Neural crest cell (in vitro differentiated cells): ENCODE data around the gene NUDT14. TPM values are rescaled to one million over a fixed set of nuclear protein-coding genes. Genes with fewer than 3 reads are reported as not detected.

Experiments
- DNase-seq: peaks from one replicate; pipeline ENCODE4 v3.0.0; 2021; ENCODE audit warnings: low read depth, mixed read lengths, low spot score
- H3K27ac Mint-ChIP-seq: one replicate; pipeline ENCODE4 v1.8.0; 2021; ENCODE audit warnings: mild to moderate bottlenecking, mixed read lengths; ENCODE audit not compliant: unreplicated experiment
- H3K27me3 Mint-ChIP-seq: 2 replicates; pipeline ENCODE4 v1.8.0; 2021; ENCODE audit warnings: low read depth, mild to moderate bottlenecking, mixed read lengths
- H3K36me3 Mint-ChIP-seq: 2 replicates; pipeline ENCODE4 v1.8.0; 2021; ENCODE audit warnings: low read depth, mild to moderate bottlenecking, mixed read lengths
- H3K4me1 Mint-ChIP-seq: 2 replicates; pipeline ENCODE4 v1.8.0; 2021; ENCODE audit warnings: mixed read lengths
- H3K4me3 Mint-ChIP-seq: one replicate; pipeline ENCODE4 v1.8.0; 2021; ENCODE audit warnings: mild to moderate bottlenecking, mixed read lengths
- H3K9me3 Mint-ChIP-seq: 2 replicates; pipeline ENCODE4 v1.8.0; 2021; ENCODE audit warnings: mixed read lengths
- total RNA-seq: library from RNA; stranded (reverse); gene quantifications from 2 replicates; pipeline ENCODE4 v1.2.1, GENCODE V29; 2021
- TF ChIP-seq, protein P1 (sequence below): fragments of 200-600 bp; sonication (generic); conservative IDR thresholded peaks from 2 replicates; pipeline ENCODE4 v1.5.0; 2021; ENCODE audit warnings: antibody characterized with exemption, mild to moderate bottlenecking

NUDT14 gene
- total RNA-seq, 1 donor from 2014 or later, result 25.6 TPM

DNA sequence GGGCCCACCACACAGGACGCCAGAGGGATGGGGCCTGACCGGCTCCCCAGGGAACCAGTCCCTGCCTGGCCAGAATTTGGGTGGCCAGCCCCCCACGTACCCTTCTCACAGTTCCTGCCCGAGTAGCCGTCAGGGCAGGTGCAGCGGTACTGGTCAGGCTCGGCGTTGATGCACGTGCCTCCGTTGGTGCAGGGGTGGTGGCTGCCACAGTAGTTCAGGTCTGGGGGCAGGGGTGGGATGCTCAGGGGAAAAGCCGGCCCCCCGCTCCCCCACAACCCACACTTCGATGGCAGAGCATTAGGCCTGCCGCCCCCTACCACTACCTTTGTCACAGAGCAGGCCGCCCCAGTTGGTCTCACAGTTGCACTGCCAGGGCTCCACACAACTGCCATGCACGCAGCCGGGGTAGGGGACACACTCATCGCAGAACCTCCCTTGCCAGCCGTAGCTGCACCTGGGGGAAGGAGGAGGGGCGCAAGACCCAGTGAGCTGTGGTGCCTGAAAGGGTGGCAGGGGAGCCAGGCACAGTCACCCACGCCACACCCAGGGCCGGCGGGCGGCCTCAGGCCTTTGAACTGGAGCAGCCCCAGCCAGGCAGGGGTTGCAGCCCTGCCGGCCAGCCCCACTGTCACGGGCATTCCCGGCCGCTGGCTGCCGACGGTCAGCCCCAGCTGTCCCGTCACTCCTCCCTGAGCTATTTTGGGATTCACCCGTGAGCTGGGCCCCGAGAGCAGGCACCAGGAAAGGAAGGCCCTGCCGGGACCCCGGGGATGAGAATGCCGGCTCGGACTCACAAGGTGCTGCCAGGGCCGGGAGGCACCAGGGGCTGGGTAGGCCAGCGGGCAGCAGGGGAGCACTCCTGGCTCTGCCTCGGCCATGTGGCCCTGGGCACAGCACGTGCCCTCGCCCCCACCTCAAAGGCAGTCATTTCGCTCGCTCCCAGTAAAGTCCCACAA lies 29.0 kb downstream of the NUDT14 start:
- Mint-ChIP-seq H3K36me3 (no peaks in the 10 kb centered on the region), H3K4me3 (no peak overlapping the region), H3K27ac (no peak overlapping the region), H3K9me3 (no peaks in the 10 kb centered on the region), H3K4me1 (no peaks in the 10 kb centered on the region), H3K27me3 (no peaks in the 10 kb centered on the region)
- TF ChIP-seq, protein P1, sequence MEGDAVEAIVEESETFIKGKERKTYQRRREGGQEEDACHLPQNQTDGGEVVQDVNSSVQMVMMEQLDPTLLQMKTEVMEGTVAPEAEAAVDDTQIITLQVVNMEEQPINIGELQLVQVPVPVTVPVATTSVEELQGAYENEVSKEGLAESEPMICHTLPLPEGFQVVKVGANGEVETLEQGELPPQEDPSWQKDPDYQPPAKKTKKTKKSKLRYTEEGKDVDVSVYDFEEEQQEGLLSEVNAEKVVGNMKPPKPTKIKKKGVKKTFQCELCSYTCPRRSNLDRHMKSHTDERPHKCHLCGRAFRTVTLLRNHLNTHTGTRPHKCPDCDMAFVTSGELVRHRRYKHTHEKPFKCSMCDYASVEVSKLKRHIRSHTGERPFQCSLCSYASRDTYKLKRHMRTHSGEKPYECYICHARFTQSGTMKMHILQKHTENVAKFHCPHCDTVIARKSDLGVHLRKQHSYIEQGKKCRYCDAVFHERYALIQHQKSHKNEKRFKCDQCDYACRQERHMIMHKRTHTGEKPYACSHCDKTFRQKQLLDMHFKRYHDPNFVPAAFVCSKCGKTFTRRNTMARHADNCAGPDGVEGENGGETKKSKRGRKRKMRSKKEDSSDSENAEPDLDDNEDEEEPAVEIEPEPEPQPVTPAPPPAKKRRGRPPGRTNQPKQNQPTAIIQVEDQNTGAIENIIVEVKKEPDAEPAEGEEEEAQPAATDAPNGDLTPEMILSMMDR, result no peak
- DNase-seq, result no peak

DNA sequence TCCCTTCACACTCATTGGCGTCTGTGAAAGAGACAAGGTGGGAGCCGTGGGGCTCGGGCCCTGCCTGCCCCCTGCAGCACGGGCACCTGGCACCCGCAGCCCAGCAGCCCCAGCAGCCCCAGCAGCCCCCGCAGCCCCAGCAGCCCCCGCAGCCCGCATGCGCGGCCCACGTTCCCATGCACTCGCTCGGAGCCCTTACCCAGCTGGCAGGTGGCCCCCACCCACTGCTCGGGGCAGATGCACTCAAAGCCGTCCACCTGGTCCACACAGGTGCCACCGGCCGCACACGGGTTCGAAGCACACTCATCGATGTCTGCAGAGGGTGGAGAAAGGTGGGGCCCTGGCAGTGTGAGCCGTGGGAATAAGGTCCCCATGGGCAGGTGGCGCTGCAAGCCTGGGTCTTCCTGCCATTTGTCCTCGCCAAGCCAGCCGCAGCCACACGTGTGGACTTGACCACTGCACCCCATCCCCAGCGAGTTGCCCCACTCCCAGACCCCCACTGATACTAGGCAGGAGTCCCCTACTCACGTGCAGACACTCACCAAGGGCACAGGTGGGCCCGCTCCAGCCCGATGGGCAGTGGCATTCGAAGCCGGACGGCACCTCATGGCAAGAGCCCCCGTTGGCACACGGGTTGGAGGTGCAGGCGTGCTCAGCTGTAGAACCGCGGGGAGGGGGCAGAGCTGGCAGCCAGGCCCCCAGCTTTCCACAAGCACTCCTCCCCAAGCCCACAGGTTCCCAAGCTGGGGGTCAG lies 29.9 kb downstream of the NUDT14 start:
- no peak for DNase-seq
- H3K36me3 Mint-ChIP-seq, result no peaks in the 10 kb centered on the region
- H3K27me3 Mint-ChIP-seq, result no peaks in the 10 kb centered on the region
- H3K27ac Mint-ChIP-seq, result no peak overlapping the region
- no peak overlapping the region for H3K4me3 Mint-ChIP-seq
- no peaks in the 10 kb centered on the region for H3K4me1 Mint-ChIP-seq
- H3K9me3 Mint-ChIP-seq, result no peaks in the 10 kb centered on the region
- TF ChIP-seq, protein P1, result no peak

DNA sequence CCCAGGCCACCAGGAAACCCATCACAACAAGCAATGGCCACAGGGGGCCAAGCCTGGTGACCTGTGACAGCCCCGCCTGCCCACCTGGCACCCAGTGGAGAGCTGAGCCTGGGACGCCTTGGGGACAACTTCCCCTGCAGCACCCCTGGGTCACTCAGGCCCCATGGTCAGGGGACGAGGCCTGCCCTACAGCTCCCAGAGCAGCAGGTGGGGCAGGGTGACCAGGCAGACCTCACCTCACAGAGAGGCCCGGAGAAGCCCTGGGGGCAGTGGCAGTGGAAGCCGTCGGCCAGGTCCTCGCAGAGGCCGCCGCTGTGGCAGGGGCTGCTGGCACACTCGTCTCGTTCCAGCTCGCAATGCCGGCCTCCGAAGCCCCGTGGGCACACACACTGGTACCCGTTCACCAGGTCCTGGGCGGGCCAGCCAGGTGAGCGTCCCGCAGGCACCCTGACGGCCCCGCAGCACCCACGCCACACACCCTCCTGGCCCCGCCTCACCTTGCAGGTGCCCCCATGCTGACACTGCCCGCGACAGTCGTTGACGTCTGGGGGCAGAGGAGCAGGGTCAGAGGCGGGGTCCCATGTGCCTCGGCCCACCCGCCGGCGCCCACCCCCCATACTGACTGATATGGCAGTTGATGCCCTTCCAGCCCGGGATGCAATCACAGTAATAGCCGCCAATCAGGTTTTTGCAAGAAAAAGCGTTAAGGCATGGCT lies 30.6 kb downstream of the NUDT14 start:
- no peak for DNase-seq
- H3K4me3 Mint-ChIP-seq, result no peak overlapping the region
- H3K4me1 Mint-ChIP-seq, result no peaks in the 10 kb centered on the region
- no peak overlapping the region for H3K27ac Mint-ChIP-seq
- H3K27me3 Mint-ChIP-seq, result no peaks in the 10 kb centered on the region
- no peaks in the 10 kb centered on the region for H3K36me3 Mint-ChIP-seq
- H3K9me3 Mint-ChIP-seq, result no peaks in the 10 kb centered on the region
- TF ChIP-seq, protein P1, result no peak

DNA sequence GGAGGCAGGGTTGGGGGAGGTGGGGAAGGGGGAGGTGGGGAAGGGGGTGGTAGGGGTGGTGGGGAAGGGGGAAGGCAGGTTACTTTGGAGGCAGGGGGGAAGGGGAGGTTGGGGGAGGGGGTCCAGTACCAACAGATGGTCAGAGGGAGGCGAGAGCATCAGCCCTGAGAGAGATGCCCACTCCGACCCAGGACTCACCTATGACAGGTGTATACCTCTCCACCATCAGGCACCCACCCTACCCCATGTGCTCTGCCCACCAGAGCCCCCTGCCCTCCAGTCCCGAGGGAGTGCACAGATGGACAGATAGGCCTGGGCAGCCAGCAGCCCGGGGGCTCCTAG lies 31.1 kb downstream of the NUDT14 start:
- Mint-ChIP-seq H3K4me3 (no peak overlapping the region), H3K9me3 (no peaks in the 10 kb centered on the region), H3K27ac (no peak overlapping the region), H3K36me3 (no peaks in the 10 kb centered on the region), H3K27me3 (no peaks in the 10 kb centered on the region), H3K4me1 (no peaks in the 10 kb centered on the region)
- no peak for DNase-seq
- TF ChIP-seq, protein P1, result no peak

DNA sequence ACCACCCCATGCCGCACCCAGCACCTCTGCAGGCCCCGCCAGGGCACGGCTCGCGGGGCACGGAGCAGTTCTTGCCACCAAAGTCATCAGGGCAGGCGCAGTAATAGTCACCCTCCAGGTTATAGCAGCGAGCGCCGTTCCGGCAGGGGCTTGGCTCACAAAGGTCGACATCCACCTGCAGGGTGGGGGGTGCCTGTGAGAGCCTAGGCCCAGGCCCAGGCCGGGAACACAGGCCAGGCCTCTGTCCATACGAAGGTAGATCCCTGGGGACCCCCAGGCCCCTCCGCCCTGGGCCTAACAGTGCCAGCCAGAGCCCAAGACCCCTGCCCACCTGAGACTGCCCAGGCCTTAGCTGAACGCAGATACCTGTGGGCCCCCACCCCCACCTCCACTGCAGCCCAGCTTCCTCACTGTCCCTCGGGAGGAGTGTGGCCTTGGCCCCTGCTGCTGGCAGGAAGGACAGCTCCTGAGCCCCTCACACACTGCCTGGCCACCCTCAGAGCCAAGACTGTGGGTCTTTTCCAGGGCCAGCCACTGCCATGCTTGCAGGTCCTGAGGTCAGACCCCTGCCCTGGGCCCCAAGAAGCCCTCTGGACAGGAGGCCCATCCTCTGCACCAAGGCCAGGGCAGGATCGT lies 31.8 kb downstream of the NUDT14 start:
- no peaks in the 10 kb centered on the region for H3K4me1 Mint-ChIP-seq
- no peak for DNase-seq
- TF ChIP-seq, protein P1, result no peak
- H3K27ac Mint-ChIP-seq, result no peak overlapping the region
- no peaks in the 10 kb centered on the region for H3K9me3 Mint-ChIP-seq
- no peaks in the 10 kb centered on the region for H3K36me3 Mint-ChIP-seq
- no peak overlapping the region for H3K4me3 Mint-ChIP-seq
- H3K27me3 Mint-ChIP-seq, result no peaks in the 10 kb centered on the region
